Neutrophil (primary cell): Measurements from ENCODE around the gene ARHGEF3.
"Not testable (repeated sequence)": the region's sequence is repeated elsewhere in the genome, so short reads cannot be mapped to it uniquely, and the experiment has no call there.

Experiments
- H3K27ac ChIP-seq: fragments of 200-600 bp; sonication (generic); 2 replicates; pipeline ENCODE4 v1.5.1; 2016; ENCODE audit warnings: mild to moderate bottlenecking, moderate library complexity
- H3K27me3 ChIP-seq: fragments of 200-600 bp; sonication (generic); 2 replicates; pipeline ENCODE4 v1.6.0; 2016; ENCODE audit warnings: mild to moderate bottlenecking
- H3K36me3 ChIP-seq: fragments of 200-600 bp; sonication (generic); 2 replicates; pipeline ENCODE4 v1.5.1; 2017
- H3K4me1 ChIP-seq, 2 experiments: fragments of 200-600 bp in 1 of 2; sonication (generic) in 1 of 2; 1 replicate in 1 of 2; 2 replicates in 1 of 2; pipeline versions ENCODE4 v1.5.1 to v1.6.1; 2013 to 2016; ENCODE audit warnings: low read depth in 1 of 2, low read length in 1 of 2, mild to moderate bottlenecking in 1 of 2, moderate library complexity in 1 of 2; ENCODE audit not compliant: control insufficient read depth in 1 of 2, insufficient read depth in 1 of 2
- H3K4me3 ChIP-seq, 2 experiments: fragments of 200-600 bp in 1 of 2; sonication (generic) in 1 of 2; 1 replicate in 1 of 2; 2 replicates in 1 of 2; pipeline ENCODE4 v1.5.1; 2013 to 2016; ENCODE audit warnings: low read depth in 1 of 2, low read length in 1 of 2, mild to moderate bottlenecking in 1 of 2, moderate library complexity in 1 of 2
- H3K9me3 ChIP-seq: fragments of 200-600 bp; sonication (generic); 2 replicates; pipeline ENCODE4 v1.5.1; 2016
- CTCF ChIP-seq: fragments of 200-600 bp; sonication (generic); IDR thresholded peaks from 2 replicates; pipeline ENCODE4 v1.5.1; 2016; ENCODE audit warnings: antibody characterized with exemption

ARHGEF3 gene

DNA sequence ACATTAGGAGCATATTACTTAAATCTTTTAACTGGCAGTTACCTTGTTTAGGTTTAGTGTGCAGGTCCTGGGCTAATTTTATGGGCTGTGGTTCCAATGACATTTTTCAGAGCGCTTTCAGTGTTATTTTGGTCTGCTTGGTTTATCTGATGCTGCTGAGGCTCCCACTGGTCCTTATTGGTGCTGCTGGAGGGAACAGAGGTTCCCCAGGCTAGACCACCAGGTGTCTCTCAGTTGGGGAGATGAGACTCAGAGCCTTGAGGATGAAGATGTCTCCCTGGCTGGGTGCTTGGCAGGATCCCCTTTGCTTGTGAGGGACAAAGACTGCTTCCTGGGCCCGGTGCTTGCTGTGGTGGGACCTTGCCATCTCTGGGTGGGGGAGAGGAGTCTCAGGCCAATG lies 90.4 kb downstream of the ARHGEF3 start:
- Histone ChIP-seq H3K27ac (no peak overlapping the region), H3K4me3 (no peak overlapping the region), H3K4me1 (no peaks in the 10 kb centered on the region), H3K36me3 (no peaks in the 10 kb centered on the region), H3K27me3 (no peaks in the 10 kb centered on the region), H3K9me3 (no peaks in the 10 kb centered on the region)
- no peak for TF ChIP-seq CTCF

DNA sequence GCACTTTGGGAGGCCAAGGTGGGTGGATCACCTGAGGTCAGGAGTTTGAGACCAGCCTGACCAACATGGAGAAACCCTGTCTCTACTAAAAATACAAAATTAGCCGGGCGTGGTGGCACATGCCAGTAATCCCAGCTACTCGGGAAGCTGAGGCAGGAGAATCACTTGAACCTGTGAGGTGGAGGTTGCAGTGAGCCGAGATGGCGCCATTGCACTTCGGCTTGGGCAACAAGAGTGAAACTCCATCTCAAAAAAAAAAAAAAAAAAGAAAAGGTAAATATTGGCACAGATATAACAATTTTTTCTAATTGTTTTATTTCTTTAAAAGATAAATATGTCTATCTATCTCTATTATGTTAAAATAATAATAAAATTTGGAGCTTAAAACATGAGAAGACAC lies 94.3 kb downstream of the ARHGEF3 start:
- not testable (repeated sequence) for H3K4me3 ChIP-seq, H3K27me3 ChIP-seq, H3K36me3 ChIP-seq, H3K4me1 ChIP-seq, H3K27ac ChIP-seq, H3K9me3 ChIP-seq

DNA sequence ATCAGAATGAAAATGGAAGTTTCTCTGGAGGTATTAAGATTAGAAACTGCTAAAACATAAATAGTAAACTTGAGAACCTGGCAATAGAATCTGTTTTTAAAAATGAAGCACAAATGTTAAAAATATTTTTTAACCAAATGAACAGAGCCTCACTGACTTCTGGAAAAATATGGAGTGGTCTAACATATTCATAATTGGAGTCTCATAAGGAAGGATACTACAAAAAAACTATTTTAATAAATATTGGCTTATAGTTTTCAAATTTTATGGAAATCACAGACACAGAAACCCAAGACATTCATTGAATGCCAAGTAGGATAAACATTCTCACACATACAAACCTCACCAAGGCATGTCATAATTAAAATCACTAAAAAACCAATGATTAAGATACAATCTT lies 95.1 kb downstream of the ARHGEF3 start:
- no peaks in the 10 kb centered on the region for H3K4me1 ChIP-seq
- no peaks in the 10 kb centered on the region for H3K27me3 ChIP-seq
- no peak overlapping the region for H3K4me3 ChIP-seq
- no peak for TF ChIP-seq CTCF
- no peaks in the 10 kb centered on the region for H3K36me3 ChIP-seq
- H3K9me3 ChIP-seq: no peaks in the 10 kb centered on the region
- H3K27ac ChIP-seq: no peak overlapping the region

GRCh38 chr3:56704706-56705105 lies 97.0 kb downstream of the ARHGEF3 start:
- Histone ChIP-seq H3K27me3 (no peaks in the 10 kb centered on the region), H3K36me3 (no peaks in the 10 kb centered on the region), H3K4me3 (no peak overlapping the region), H3K9me3 (no peaks in the 10 kb centered on the region), H3K4me1 (no peaks in the 10 kb centered on the region), H3K27ac (no peak overlapping the region)
- TF ChIP-seq CTCF: no peak

- H3K4me3 ChIP-seq: no peak overlapping the region
- no peaks in the 10 kb centered on the region for H3K4me1 ChIP-seq
- no peak overlapping the region for H3K27ac ChIP-seq
- H3K9me3 ChIP-seq: no peaks in the 10 kb centered on the region
- TF ChIP-seq CTCF: peak; percentile 76
- H3K27me3 ChIP-seq: no peaks in the 10 kb centered on the region
- H3K36me3 ChIP-seq: no peaks in the 10 kb centered on the region
Observed at GRCh38 chr3:56702490-56703315, 99.0 kb downstream of the ARHGEF3 start.

DNA sequence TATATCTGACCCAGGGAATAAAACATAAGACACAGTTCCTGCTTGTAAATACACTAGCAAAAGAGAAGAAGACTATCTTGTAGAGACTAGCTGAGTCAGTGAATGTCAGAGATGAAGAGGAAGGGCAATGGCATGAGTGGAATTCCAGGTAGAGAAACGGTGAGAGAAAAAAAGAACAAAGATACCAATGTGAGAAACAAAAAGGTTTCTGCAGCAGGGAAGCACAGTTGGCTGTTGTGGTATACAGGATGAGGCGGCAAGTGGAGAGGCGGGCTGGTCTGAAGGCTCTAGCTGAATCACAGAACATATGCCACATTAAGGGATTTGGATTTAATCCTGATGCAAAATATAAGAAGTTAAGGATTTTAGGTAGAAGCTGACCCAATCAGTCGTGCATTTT lies 101.6 kb downstream of the ARHGEF3 start:
- peaks cover 0 to 1% of the 10 kb centered on the region in 2 experiments for H3K4me1 ChIP-seq
- H3K9me3 ChIP-seq: no peaks in the 10 kb centered on the region
- H3K27ac ChIP-seq: no peak overlapping the region
- no peak overlapping the region for H3K4me3 ChIP-seq
- no peaks in the 10 kb centered on the region for H3K36me3 ChIP-seq
- H3K27me3 ChIP-seq: no peaks in the 10 kb centered on the region
- TF ChIP-seq CTCF: no peak
